Kidney epithelial cell (primary cell): Measurements from ENCODE around the gene CCDC85C. TPM values are rescaled to one million over a fixed set of nuclear protein-coding genes. Genes with fewer than 3 reads are reported as not detected.

Experiments
- DNase-seq: peaks from one replicate; pipeline ENCODE4 v3.0.0-alpha.2; 2010; ENCODE audit warnings: low read depth
- H3K27me3 ChIP-seq: 2 replicates; pipeline ENCODE4 v1.6.0; 2011; ENCODE audit warnings: low read length; ENCODE audit not compliant: control insufficient read depth, insufficient read depth
- H3K36me3 ChIP-seq: 2 replicates; pipeline ENCODE4 v1.5.1; 2011; ENCODE audit warnings: low read length; ENCODE audit not compliant: control insufficient read depth, insufficient read depth
- H3K4me3 ChIP-seq: 2 replicates; pipeline ENCODE4 v1.5.1; 2011; ENCODE audit warnings: low read depth, mild to moderate bottlenecking, control low read depth, low read length
- CTCF ChIP-seq: IDR thresholded peaks from 2 replicates; pipeline ENCODE4 v1.5.1; 2011; ENCODE audit warnings: mild to moderate bottlenecking, moderate library complexity, low read length, control low read depth, inconsistent platforms; ENCODE audit not compliant: insufficient read depth, poor library complexity, severe bottlenecking
- total RNA-seq: library from RNA; depleted of rRNA; stranded (reverse); fragments of >200 nt; gene quantifications from 2 replicates; pipeline ENCODE4 v1.2.3, GENCODE V29; 2015

The CCDC85C gene
- total RNA-seq, 1 donor from 2014 or later, result 32.4 TPM

GRCh38 chr14:99602054-99602787 is 1.8 kb downstream of the CCDC85C start:
- Histone ChIP-seq H3K36me3 (no peaks in the 10 kb centered on the region), H3K4me3 (peak overlapping the region; percentile 42), H3K27me3 (no peaks in the 10 kb centered on the region)
- no peak for TF ChIP-seq CTCF
- DNase-seq, result no peak

- no peak for TF ChIP-seq CTCF
Observed at GRCh38 chr14:99601361-99601831, 2.6 kb downstream of the CCDC85C start.

GRCh38 chr14:99600232-99600888 is 3.6 kb downstream of the CCDC85C start:
- no peaks in the 10 kb centered on the region for H3K27me3 ChIP-seq
- H3K36me3 ChIP-seq, result no peaks in the 10 kb centered on the region
- TF ChIP-seq CTCF, result no peak
- no peak for DNase-seq
- H3K4me3 ChIP-seq, result no peak overlapping the region

More at GRCh38 chr14:99601361-99601831, 2.6 kb downstream of the CCDC85C start:
- DNase-seq, result no peak
- no peaks in the 10 kb centered on the region for H3K27me3 ChIP-seq
- peak overlapping the region; percentile 42 for H3K4me3 ChIP-seq
- H3K36me3 ChIP-seq, result no peaks in the 10 kb centered on the region

- H3K36me3 ChIP-seq, result no peaks in the 10 kb centered on the region
- TF ChIP-seq CTCF, result no peak
- H3K27me3 ChIP-seq, result no peaks in the 10 kb centered on the region
- H3K4me3 ChIP-seq, result no peak overlapping the region
- DNase-seq, result no peak
Observed at GRCh38 chr14:99599393-99599792, 4.6 kb downstream of the CCDC85C start.

- no peak for DNase-seq
- H3K27me3 ChIP-seq, result no peaks in the 10 kb centered on the region
- no peak for TF ChIP-seq CTCF
- no peak overlapping the region for H3K4me3 ChIP-seq
- no peaks in the 10 kb centered on the region for H3K36me3 ChIP-seq
Observed at GRCh38 chr14:99598774-99599173, 5.2 kb downstream of the CCDC85C start.
